Activated CD8-positive, alpha-beta memory T cell treated with anti-CD3 and anti-CD28 coated beads, Interleukin-2, amount 10 ng/mL, durations not matched to agents 7 days and 5 days (primary cell): ENCODE measurements around the gene AP4E1. TPM values are rescaled to one million over a fixed set of nuclear protein-coding genes. Genes with fewer than 3 reads are reported as not detected.
"Not testable (repeated sequence)": the region's sequence is repeated elsewhere in the genome, so short reads cannot be mapped to it uniquely, and the experiment has no call there.

Experiments used
- ATAC-seq: fragments of 150-1000 bp; cut with Tn5 transposase; one replicate; pipeline ENCODE4 v1.10.0; 2021; ENCODE audit warnings: moderate library complexity
- CTCF ChIA-PET: fragments of 350-600 bp; sonication (Branson Sonifier 250); formaldehyde crosslinking; loops from one replicate; lab custom pipeline; 2021; ENCODE audit warnings: antibody characterized with exemption; lab: Charles Lee
- DNase-seq: peaks from one replicate; pipeline ENCODE4 v3.0.0-alpha.2; 2020
- H3K27ac Mint-ChIP-seq: one replicate; pipeline ENCODE4 v1.8.0; 2021; ENCODE audit warnings: mild to moderate bottlenecking, mixed read lengths
- H3K27me3 Mint-ChIP-seq: one replicate; pipeline ENCODE4 v1.8.0; 2021; ENCODE audit warnings: mixed read lengths
- H3K36me3 Mint-ChIP-seq: one replicate; pipeline ENCODE4 v1.8.0; 2021; ENCODE audit warnings: mild to moderate bottlenecking, mixed read lengths
- H3K4me1 Mint-ChIP-seq: one replicate; pipeline ENCODE4 v1.8.0; 2021; ENCODE audit warnings: mixed read lengths
- H3K4me3 Mint-ChIP-seq: one replicate; pipeline ENCODE4 v1.8.0; 2021; ENCODE audit warnings: mild to moderate bottlenecking, moderate library complexity, mixed read lengths
- H3K9me3 Mint-ChIP-seq: one replicate; pipeline ENCODE4 v1.8.0; 2022; ENCODE audit warnings: low read depth, mixed read lengths
- total RNA-seq, 2 experiments: library from RNA; stranded (reverse); gene quantifications; one replicate each; pipeline ENCODE4 v1.2.3, GENCODE V29; 2021

AP4E1 gene
- total RNA-seq, 2 experiments from 2014 or later, result 14.7 to 18.4 TPM

DNA sequence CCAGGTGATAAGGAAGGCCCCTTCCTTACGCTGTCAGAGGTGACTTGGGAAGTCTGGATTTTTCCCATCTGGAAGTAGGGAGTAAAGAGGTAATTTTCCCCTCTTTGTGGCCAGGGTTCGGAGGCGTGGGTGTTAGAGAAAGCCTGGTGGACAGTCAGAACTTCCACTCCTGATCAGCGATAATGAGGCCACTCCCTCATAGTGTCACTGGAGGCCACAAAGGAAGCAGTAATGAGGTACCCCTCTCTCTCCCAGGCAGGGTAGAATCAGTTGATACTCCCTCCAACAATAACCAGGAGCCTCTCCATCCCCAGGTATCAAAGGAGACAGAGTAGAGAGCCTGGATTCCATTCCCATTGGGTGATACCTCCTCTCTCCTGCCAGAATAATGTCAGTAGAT is 30.0 kb downstream of the AP4E1 start:
- H3K4me3 Mint-ChIP-seq, result no peak overlapping the region
- no peaks in the 10 kb centered on the region for H3K9me3 Mint-ChIP-seq
- CTCF ChIA-PET, result no interaction called here

DNA sequence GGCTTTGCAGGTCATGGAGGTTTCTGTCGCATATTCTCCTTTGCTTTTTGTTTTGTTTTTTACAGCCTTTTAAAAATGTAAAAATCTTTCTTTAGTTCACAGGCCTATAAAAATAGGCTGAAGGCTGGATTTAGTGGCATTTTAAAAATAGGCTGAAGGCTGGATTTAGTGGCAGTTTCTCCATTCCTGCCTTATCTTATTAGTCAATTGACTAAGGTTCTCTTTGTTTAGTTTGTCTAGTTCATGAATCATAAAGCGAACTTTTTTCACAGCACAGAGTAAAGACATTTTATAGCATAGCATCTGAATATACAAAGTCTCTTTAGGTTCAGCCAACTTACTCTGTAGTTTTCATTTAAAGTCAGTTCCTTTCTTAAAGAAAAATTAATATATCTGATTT is 31.4 kb downstream of the AP4E1 start:
- H3K36me3 Mint-ChIP-seq, result peaks cover 22% of the 10 kb centered on the region
- no peaks in the 10 kb centered on the region for H3K9me3 Mint-ChIP-seq

More for the DNA sequence above, 30.0 kb downstream of the AP4E1 start:
- H3K27ac Mint-ChIP-seq, result no peak overlapping the region
- DNase-seq (no peak), ATAC-seq (no peak)
- peaks cover 13% of the 10 kb centered on the region for H3K36me3 Mint-ChIP-seq
- H3K4me1 Mint-ChIP-seq, result no peaks in the 10 kb centered on the region
- H3K27me3 Mint-ChIP-seq, result no peaks in the 10 kb centered on the region

DNA sequence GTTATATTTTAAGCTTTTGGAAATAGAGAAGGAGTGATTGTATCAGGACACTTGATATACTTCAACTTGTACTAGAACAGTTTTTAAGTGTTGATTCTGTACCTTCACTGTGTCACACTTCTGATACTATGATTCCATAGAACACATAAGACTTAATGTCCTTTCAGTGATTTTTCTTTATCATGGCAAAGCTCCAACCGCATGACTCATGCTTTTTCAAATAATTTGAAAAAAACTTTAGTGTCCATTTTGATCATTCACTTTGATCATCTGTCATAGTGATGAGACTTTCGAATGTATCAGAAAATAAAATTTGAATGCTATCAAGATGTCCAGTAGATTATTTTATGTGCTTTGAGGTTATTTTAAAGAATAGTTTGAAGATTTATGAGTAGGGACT is 32.0 kb downstream of the AP4E1 start:
- DNase-seq (no peak), ATAC-seq (no peak)
- Mint-ChIP-seq H3K36me3 (peaks cover 25% of the 10 kb centered on the region), H3K27me3 (no peaks in the 10 kb centered on the region), H3K4me3 (no peak overlapping the region), H3K9me3 (no peaks in the 10 kb centered on the region), H3K27ac (no peak overlapping the region), H3K4me1 (no peaks in the 10 kb centered on the region)
- CTCF ChIA-PET, result no interaction called here

More for the DNA sequence above, 31.4 kb downstream of the AP4E1 start:
- Mint-ChIP-seq H3K27me3 (no peaks in the 10 kb centered on the region), H3K27ac (no peak overlapping the region), H3K4me1 (no peaks in the 10 kb centered on the region), H3K4me3 (no peak overlapping the region)
- no peak for ATAC-seq
- CTCF ChIA-PET, result no interaction called here
- no peak for DNase-seq

DNA sequence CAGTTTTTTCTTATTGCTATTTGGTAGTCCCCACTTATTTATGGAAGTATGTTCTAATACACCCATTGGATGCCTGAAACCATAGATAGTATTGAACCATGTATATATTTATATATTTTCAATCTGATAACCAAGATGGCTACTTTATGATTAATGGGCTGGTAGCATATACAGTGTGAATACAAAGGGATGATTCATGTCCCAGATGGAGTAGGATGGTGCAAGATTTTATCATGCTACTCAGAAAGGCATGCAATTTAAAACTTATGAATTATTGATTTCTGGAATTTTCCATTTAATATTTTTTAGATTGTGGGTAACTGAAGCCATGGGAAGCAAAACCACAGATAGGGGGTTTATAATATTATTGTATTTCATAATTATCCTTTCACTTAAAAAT is 35.2 kb downstream of the AP4E1 start:
- Mint-ChIP-seq H3K27ac (no peak overlapping the region), H3K4me1 (no peaks in the 10 kb centered on the region), H3K4me3 (no peak overlapping the region), H3K36me3 (peaks cover 25% of the 10 kb centered on the region), H3K27me3 (no peaks in the 10 kb centered on the region), H3K9me3 (no peaks in the 10 kb centered on the region)
- DNase-seq (no peak), ATAC-seq (no peak)
- CTCF ChIA-PET, result interaction anchor here (1.0 kb wide), 1 partner anchor 8 kb away, joined by 3 read pairs; no protein-coding TSS in a partner anchor

GRCh38 chr15:50944672-50945071 is 36.2 kb downstream of the AP4E1 start:
- CTCF ChIA-PET, result interaction anchor here (1.0 kb wide), 1 partner anchor 9 kb away, joined by 3 read pairs; no protein-coding TSS in a partner anchor
- H3K9me3 Mint-ChIP-seq, result no peaks in the 10 kb centered on the region
- no peak overlapping the region for H3K4me3 Mint-ChIP-seq
- peaks cover 30% of the 10 kb centered on the region for H3K36me3 Mint-ChIP-seq
- ATAC-seq, result no peak
- no peaks in the 10 kb centered on the region for H3K27me3 Mint-ChIP-seq
- H3K4me1 Mint-ChIP-seq, result no peaks in the 10 kb centered on the region
- DNase-seq, result no peak
- no peak overlapping the region for H3K27ac Mint-ChIP-seq

GRCh38 chr15:50945725-50946124 is 37.2 kb downstream of the AP4E1 start:
- Mint-ChIP-seq H3K4me3 (no peak overlapping the region), H3K27me3 (no peaks in the 10 kb centered on the region), H3K9me3 (no peaks in the 10 kb centered on the region), H3K4me1 (no peaks in the 10 kb centered on the region), H3K36me3 (peaks cover 38% of the 10 kb centered on the region), H3K27ac (no peak overlapping the region)
- CTCF ChIA-PET, result interaction anchor here (1.6 kb wide), 1 partner anchor 12 kb away, joined by 5 read pairs; no protein-coding TSS in a partner anchor
- ATAC-seq (no peak), DNase-seq (no peak)

GRCh38 chr15:50950745-50951144 is 42.3 kb downstream of the AP4E1 start:
- H3K27me3 Mint-ChIP-seq, ATAC-seq: not testable (repeated sequence)
- CTCF ChIA-PET, result interaction anchor here (0.6 to 1.2 kb wide), 2 partner anchors 8 to 14 kb away, joined by 3 read pairs; no protein-coding TSS in a partner anchor

DNA sequence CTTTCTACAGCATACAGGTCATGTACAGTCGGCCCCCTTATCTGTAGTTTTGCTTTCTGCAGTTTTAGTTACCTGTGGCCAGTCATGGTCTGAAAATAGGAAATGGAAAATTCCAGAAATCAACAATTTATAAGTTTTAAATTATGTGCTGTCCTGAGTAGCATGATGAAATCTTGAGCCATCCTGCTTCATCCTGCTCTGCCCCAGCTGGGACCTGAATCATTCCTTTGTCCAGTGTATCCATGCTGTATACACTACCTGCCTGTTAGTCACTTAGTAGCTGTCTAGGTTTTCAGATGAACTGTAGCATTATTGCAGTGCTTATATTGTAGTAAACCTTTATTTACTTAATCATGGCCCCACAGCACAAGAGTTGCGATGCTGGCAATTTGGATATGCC is 44.8 kb downstream of the AP4E1 start:
- ATAC-seq (no peak), DNase-seq (no peak)
- Mint-ChIP-seq H3K9me3 (peaks cover 10% of the 10 kb centered on the region), H3K27me3 (no peaks in the 10 kb centered on the region), H3K4me3 (no peak overlapping the region), H3K27ac (no peak overlapping the region), H3K36me3 (peaks cover 80% of the 10 kb centered on the region), H3K4me1 (no peaks in the 10 kb centered on the region)
- CTCF ChIA-PET, result no interaction called here

More at GRCh38 chr15:50950745-50951144, 42.3 kb downstream of the AP4E1 start:
- H3K9me3 Mint-ChIP-seq, H3K4me1 Mint-ChIP-seq, H3K4me3 Mint-ChIP-seq, H3K27ac Mint-ChIP-seq, DNase-seq: not testable (repeated sequence)
- peaks cover 60% of the 10 kb centered on the region for H3K36me3 Mint-ChIP-seq

- Mint-ChIP-seq H3K36me3 (peaks cover 87% of the 10 kb centered on the region), H3K9me3 (peaks cover 14% of the 10 kb centered on the region)
- H3K4me3 Mint-ChIP-seq, H3K27ac Mint-ChIP-seq, ATAC-seq, DNase-seq, CTCF ChIA-PET, H3K4me1 Mint-ChIP-seq, H3K27me3 Mint-ChIP-seq: not testable (repeated sequence)
Measured at GRCh38 chr15:50954837-50955236, 46.4 kb downstream of the AP4E1 start.

DNA sequence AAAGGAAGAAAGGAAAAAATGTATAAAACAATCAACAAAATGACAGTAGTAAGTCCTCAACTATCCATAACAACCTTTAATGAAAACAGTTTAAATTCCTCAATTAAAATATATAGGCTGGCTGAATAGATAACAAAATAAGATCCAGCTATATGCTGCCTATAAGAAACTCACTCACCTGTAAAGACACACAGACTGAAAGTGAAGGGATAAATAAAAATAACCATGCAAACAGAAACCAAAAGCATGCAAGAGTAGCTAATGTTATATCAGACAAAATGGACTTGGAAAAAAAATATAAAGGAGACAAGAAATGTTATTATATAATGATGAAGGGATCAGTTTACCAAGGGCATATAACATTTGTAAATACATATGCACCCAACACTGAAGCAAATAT is 51.2 kb downstream of the AP4E1 start:
- Mint-ChIP-seq H3K27me3 (no peaks in the 10 kb centered on the region), H3K27ac (no peak overlapping the region), H3K4me1 (no peaks in the 10 kb centered on the region), H3K4me3 (no peak overlapping the region), H3K36me3 (peaks cover 89% of the 10 kb centered on the region), H3K9me3 (peaks cover 41% of the 10 kb centered on the region)
- CTCF ChIA-PET, result interaction anchor here (0.7 to 1.2 kb wide), 3 partner anchors 9 to 48 kb away, joined by 3 read pairs; no protein-coding TSS in a partner anchor
- DNase-seq (no peak), ATAC-seq (no peak)

DNA sequence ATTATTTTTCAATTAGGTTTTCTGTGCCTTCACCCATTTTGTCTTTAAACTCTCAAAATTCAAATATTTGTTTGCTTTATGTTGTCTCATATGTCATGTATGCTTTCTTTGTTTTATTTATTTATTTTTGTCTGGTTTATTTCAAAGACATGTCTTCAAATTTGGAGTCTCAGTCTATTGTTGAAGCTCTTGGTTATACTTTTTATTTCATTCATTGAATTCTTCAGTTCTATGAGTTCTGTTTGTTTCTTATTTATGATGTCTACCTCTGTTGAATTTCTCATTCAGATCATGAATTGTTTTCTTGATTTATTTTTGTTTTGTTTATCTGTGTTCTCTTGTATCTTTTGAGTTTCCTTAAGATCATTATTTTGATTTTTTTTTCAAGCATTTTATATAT is 55.6 kb downstream of the AP4E1 start:
- H3K4me3 Mint-ChIP-seq, result no peak overlapping the region
- H3K27me3 Mint-ChIP-seq, result no peaks in the 10 kb centered on the region
- CTCF ChIA-PET, result no interaction called here
- DNase-seq (no peak), ATAC-seq (no peak)
- peaks cover 75% of the 10 kb centered on the region for H3K36me3 Mint-ChIP-seq
- peaks cover 37% of the 10 kb centered on the region for H3K9me3 Mint-ChIP-seq
- H3K4me1 Mint-ChIP-seq, result no peaks in the 10 kb centered on the region
- no peak overlapping the region for H3K27ac Mint-ChIP-seq

DNA sequence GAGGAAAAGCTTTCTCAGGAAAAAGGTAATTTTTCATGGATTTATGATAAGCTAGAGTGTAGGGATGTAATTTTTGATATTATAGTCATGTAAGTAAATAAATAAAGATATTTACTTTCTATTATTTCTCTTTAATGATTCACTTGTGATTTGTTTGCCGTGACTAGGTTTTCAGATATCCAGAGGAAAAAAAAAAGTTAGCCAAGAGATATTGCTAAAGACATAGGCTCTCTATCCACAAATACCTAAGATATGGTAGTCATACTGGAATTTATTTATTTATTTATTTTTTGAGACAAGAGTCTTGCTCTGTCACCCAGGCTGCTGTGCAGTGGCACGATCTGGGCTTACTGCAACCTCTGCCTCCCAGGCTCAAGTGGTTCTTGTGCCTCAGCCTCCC is 59.9 kb downstream of the AP4E1 start:
- CTCF ChIA-PET, result no interaction called here
- peaks cover 16% of the 10 kb centered on the region for H3K4me1 Mint-ChIP-seq
- H3K9me3 Mint-ChIP-seq, result peaks cover 27% of the 10 kb centered on the region
- no peak overlapping the region for H3K27ac Mint-ChIP-seq
- no peak for ATAC-seq
- no peak overlapping the region for H3K4me3 Mint-ChIP-seq
- peaks cover 73% of the 10 kb centered on the region for H3K36me3 Mint-ChIP-seq
- no peak for DNase-seq
- H3K27me3 Mint-ChIP-seq, result no peaks in the 10 kb centered on the region

DNA sequence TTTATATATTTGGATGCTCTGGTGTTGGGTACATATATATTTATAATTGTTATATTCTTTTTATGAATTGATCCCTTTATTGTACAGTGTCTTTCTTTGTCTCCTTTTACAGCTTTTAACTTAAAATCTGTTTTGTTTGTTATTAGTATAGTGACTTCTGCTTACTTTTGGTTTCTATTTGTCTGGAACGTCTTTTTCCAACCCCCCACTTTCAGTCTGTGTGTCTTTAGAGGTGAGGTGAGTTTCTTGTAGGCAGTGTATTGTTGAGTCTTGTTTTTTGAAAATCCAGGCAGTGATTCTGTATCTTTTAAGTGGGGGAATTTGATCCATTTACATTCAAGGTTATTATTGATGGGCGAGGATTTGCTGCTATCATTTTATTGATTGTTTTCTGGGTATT is 62.0 kb downstream of the AP4E1 start:
- Mint-ChIP-seq H3K4me3 (peak overlapping the region; percentile 63), H3K4me1 (peaks cover 16% of the 10 kb centered on the region), H3K27ac (peak overlapping the region; percentile 83), H3K27me3 (no peaks in the 10 kb centered on the region), H3K9me3 (peaks cover 19% of the 10 kb centered on the region), H3K36me3 (peaks cover 73% of the 10 kb centered on the region)
- CTCF ChIA-PET, result no interaction called here
- ATAC-seq (peak; percentile 76), DNase-seq (no peak)

DNA sequence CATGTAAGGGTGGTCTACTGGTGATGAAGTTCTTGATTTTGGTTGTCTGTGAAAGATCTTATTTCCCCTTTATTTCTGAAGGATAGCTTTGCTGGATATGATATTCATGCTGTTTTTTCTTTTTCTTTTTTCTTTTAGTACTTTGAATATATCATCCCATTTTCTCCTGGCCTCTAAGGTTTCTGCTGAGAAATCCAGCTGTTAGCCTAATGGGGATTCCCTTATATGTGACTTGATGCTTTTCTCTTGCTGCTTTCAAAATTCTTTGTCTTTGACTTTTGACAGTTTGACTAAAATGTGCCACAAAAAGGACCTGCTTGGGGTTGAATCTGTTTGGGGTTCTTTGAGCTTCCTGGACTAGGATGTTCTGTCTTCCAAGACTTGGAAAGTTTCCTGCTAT is 62.6 kb downstream of the AP4E1 start:
- peaks cover 73% of the 10 kb centered on the region for H3K36me3 Mint-ChIP-seq
- CTCF ChIA-PET, result no interaction called here
- peak overlapping the region; percentile 63 for H3K4me3 Mint-ChIP-seq
- H3K27ac Mint-ChIP-seq, result peak overlapping the region; percentile 83
- peaks cover 19% of the 10 kb centered on the region for H3K9me3 Mint-ChIP-seq
- peaks cover 16% of the 10 kb centered on the region for H3K4me1 Mint-ChIP-seq
- H3K27me3 Mint-ChIP-seq, result no peaks in the 10 kb centered on the region
- DNase-seq (no peak), ATAC-seq (no peak)
